ENCODE data around the gene LIPN.

Gene LIPN

DNA sequence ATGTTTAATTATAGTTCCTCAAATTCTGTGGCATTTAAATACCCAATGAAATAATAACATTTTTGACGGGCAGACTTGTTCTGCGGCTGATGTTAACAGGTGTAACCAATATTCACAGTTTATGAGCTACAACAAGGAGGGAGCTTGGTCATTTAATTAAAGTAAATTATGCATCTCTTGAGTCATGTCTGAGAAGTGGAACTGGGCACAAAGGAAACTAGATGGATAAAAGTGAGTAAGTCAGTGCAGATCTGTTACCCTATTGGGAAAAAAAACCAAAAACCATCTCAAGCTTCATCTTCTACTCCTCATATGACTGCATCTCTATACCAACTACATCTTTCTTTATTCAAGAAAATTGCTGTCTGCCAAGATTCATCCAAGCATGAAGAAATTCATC is 67.9 kb downstream of the LIPN start:
- DNase-seq (ENCODE audit: low read depth in 2 of 2): no peak

DNA sequence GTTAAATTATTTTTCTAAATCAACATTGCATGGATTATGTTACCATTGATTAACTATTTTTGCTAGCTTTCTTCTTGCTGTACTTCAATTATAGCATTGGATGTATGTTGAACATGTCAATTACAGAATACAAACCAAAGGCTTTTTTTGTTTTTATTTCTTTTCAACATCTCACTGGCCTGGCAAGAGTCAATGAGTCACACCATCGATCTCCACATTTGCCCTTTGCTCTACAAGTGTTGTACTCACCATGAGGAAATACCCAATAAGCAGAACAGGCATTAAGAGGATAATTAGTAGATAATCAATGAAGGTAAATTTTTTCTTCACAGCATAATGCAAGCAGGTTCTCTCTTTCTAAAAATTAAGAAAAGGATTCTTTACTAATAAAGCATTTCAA is 68.5 kb downstream of the LIPN start:
- no peak for DNase-seq (ENCODE audit: low read depth in 2 of 2)
